Loucy (cell line): ENCODE results near the gene C1QTNF12.

ENCODE experiments used
- H2AFZ ChIP-seq: fragments of 200-600 bp; sonication (generic); 2 replicates; pipeline ENCODE4 v1.6.0; 2016; ENCODE audit warnings: antibody characterized with exemption, mild to moderate bottlenecking, low read length, moderate library complexity
- H3F3A ChIP-seq: fragments of 200-600 bp; 2 replicates; pipeline ENCODE4 v1.6.0; 2016; ENCODE audit warnings: antibody characterized with exemption, low read depth, mild to moderate bottlenecking
- H3K27me3 ChIP-seq: fragments of 200-600 bp; sonication (generic); 2 replicates; pipeline ENCODE4 v1.6.1; 2014; ENCODE audit warnings: low read length, mild to moderate bottlenecking; ENCODE audit not compliant: insufficient read depth, poor library complexity, severe bottlenecking
- H3K36me3 ChIP-seq: fragments of 200-600 bp; sonication (generic); 2 replicates; pipeline ENCODE4 v1.6.1; 2016; ENCODE audit warnings: low read length; ENCODE audit not compliant: insufficient read depth
- H3K4me1 ChIP-seq: fragments of 200-600 bp; sonication (generic); 2 replicates; pipeline ENCODE4 v1.5.1; 2014; ENCODE audit warnings: low read length, mild to moderate bottlenecking; ENCODE audit not compliant: insufficient read depth, poor library complexity, severe bottlenecking
- H3K4me2 ChIP-seq: fragments of 200-600 bp; sonication (generic); 2 replicates; pipeline ENCODE4 v1.6.0; 2014; ENCODE audit warnings: antibody characterized with exemption, low read length, low read depth, mild to moderate bottlenecking; ENCODE audit not compliant: poor library complexity, severe bottlenecking
- H3K4me3 ChIP-seq: fragments of 200-600 bp; sonication (generic); 2 replicates; pipeline ENCODE4 v1.5.1; 2014; ENCODE audit warnings: low read length, mild to moderate bottlenecking, mixed read lengths; ENCODE audit not compliant: poor library complexity, severe bottlenecking
- H3K79me2 ChIP-seq: fragments of 200-600 bp; sonication (generic); 2 replicates; pipeline ENCODE4 v1.6.1; 2014; ENCODE audit warnings: low read length; ENCODE audit not compliant: insufficient read depth
- H3K9ac ChIP-seq: fragments of 200-600 bp; sonication (generic); 2 replicates; pipeline ENCODE4 v1.6.0; 2014; ENCODE audit warnings: mild to moderate bottlenecking, low read depth, low read length, moderate library complexity; ENCODE audit not compliant: poor library complexity, severe bottlenecking
- H3K9me2 ChIP-seq: fragments of 200-600 bp; sonication (generic); replicated peaks from 2 replicates; pipeline ENCODE4 v1.6.1; 2016; ENCODE audit warnings: low read depth, low read length, mixed read lengths
- H3K9me3 ChIP-seq: fragments of 200-600 bp; sonication (generic); 2 replicates; pipeline ENCODE4 v1.6.1; 2014; ENCODE audit warnings: mild to moderate bottlenecking, antibody characterized with exemption, low read length, low read depth; ENCODE audit not compliant: insufficient read depth
- H4K20me1 ChIP-seq: fragments of 200-600 bp; sonication (generic); 2 replicates; pipeline ENCODE4 v1.6.0; 2014; ENCODE audit warnings: antibody characterized with exemption, low read length, mild to moderate bottlenecking; ENCODE audit not compliant: insufficient read depth, poor library complexity, severe bottlenecking
- CTCF ChIP-seq: fragments of 200-600 bp; sonication (generic); conservative IDR thresholded peaks from 2 replicates; pipeline ENCODE4 v1.5.1; 2014; ENCODE audit warnings: mild to moderate bottlenecking, antibody characterized with exemption, low read length
- EZH2phosphoT487 ChIP-seq: fragments of 200-600 bp; IDR thresholded peaks from 2 replicates; pipeline ENCODE4 v1.6.1; 2018; ENCODE audit warnings: antibody characterized with exemption, mild to moderate bottlenecking, moderate library complexity, borderline replicate concordance

C1QTNF12 gene

DNA sequence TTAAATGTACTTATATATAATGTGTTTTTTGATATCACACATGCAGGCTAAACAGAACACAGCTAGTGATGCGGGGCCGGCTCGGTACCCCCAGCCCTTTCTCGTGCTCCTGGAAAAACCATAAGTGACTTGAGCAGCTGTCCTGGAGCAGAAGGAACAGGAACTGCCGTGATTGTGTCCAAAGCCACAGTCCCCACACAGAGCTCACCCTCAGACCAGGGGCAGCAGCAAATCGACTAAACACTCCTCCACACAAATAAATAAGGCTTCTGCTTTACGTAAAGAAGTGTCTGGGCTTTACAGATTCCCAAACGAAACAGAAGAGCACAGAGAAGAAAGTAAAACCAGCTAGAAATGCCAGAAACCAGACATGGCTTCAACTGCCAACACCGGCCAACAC, 17.5 kb upstream of the C1QTNF12 start:
- H3K4me3 ChIP-seq = no peak overlapping the region
- H4K20me1 ChIP-seq = peaks cover 19% of the 10 kb centered on the region
- H3K9ac ChIP-seq = no peak overlapping the region
- peaks cover 17% of the 10 kb centered on the region; the same call in 1 of the 2 replicates for H3K36me3 ChIP-seq
- H3K9me3 ChIP-seq = no peaks in the 10 kb centered on the region
- no peaks in the 10 kb centered on the region for H3K4me1 ChIP-seq
- H3K79me2 ChIP-seq = peaks cover 20% of the 10 kb centered on the region; the same call in 1 of the 2 replicates
- no peak overlapping the region for H2AFZ ChIP-seq
- no peak overlapping the region for H3K4me2 ChIP-seq
- no peaks in the 10 kb centered on the region for H3F3A ChIP-seq
- no peaks in the 10 kb centered on the region for H3K27me3 ChIP-seq
- TF ChIP-seq EZH2phosphoT487 (no peak), CTCF (no peak)
- no peaks in the 10 kb centered on the region for H3K9me2 ChIP-seq

GRCh38 chr1:1262758-1263157, 16.2 kb upstream of the C1QTNF12 start:
- peaks cover 20% of the 10 kb centered on the region; the same call in 1 of the 2 replicates for H3K36me3 ChIP-seq
- no peak overlapping the region for H3K9ac ChIP-seq

GRCh38 chr1:1262071-1262470, 15.5 kb upstream of the C1QTNF12 start:
- H3K36me3 ChIP-seq = peaks cover 20% of the 10 kb centered on the region; the same call in 1 of the 2 replicates
- H3K9me3 ChIP-seq = no peaks in the 10 kb centered on the region
- TF ChIP-seq EZH2phosphoT487 = no peak
- no peak for TF ChIP-seq CTCF
- H3K4me1 ChIP-seq = no peaks in the 10 kb centered on the region
- H3K27me3 ChIP-seq = no peaks in the 10 kb centered on the region
- H3K9ac ChIP-seq = no peak overlapping the region
- no peak overlapping the region for H3K4me3 ChIP-seq
- no peaks in the 10 kb centered on the region for H3K9me2 ChIP-seq
- H4K20me1 ChIP-seq = peaks cover 1% of the 10 kb centered on the region
- no peak overlapping the region for H3K4me2 ChIP-seq
- H3K79me2 ChIP-seq = peaks cover 6% of the 10 kb centered on the region; the same call in 1 of the 2 replicates
- no peaks in the 10 kb centered on the region for H3F3A ChIP-seq
- H2AFZ ChIP-seq = no peak overlapping the region

More at GRCh38 chr1:1262758-1263157, 16.2 kb upstream of the C1QTNF12 start:
- Histone ChIP-seq H3K4me2 (no peak overlapping the region), H3K9me2 (no peaks in the 10 kb centered on the region), H3K9me3 (no peaks in the 10 kb centered on the region), H4K20me1 (peaks cover 7% of the 10 kb centered on the region), H2AFZ (no peak overlapping the region), H3K4me3 (no peak overlapping the region), H3K4me1 (no peaks in the 10 kb centered on the region), H3F3A (no peaks in the 10 kb centered on the region), H3K27me3 (no peaks in the 10 kb centered on the region), H3K79me2 (peaks cover 13% of the 10 kb centered on the region; the same call in 1 of the 2 replicates)
- TF ChIP-seq EZH2phosphoT487 = no peak
- no peak for TF ChIP-seq CTCF
